DND-41 (cell line): ENCODE measurements around the gene ASF1B.

Experiments
- ATAC-seq: fragments of 200-7000 bp; cut with Tn5 transposase; 3 replicates; pipeline ENCODE4 v1.9.1; 2021; ENCODE audit warnings: low read depth; ENCODE audit not compliant: insufficient read depth
- DNase-seq: peaks from one replicate; pipeline ENCODE4 v3.0.0-alpha.2; 2020
- H2AFZ ChIP-seq: 2 replicates; pipeline ENCODE4 v1.6.0; 2012; ENCODE audit warnings: low read depth, low read length
- H3K27ac ChIP-seq: 2 replicates; pipeline ENCODE4 v1.5.1; 2012; ENCODE audit warnings: low read length, inconsistent platforms
- H3K27me3 ChIP-seq: fragments of 200-600 bp; sonication (generic); 2 replicates; pipeline ENCODE4 v1.6.0; 2012; ENCODE audit warnings: low read length, mild to moderate bottlenecking, inconsistent platforms; ENCODE audit not compliant: insufficient read depth, poor library complexity
- H3K36me3 ChIP-seq: 2 replicates; pipeline ENCODE4 v1.5.1; 2012; ENCODE audit warnings: low read length, inconsistent platforms; ENCODE audit not compliant: insufficient read depth
- H3K4me1 ChIP-seq: 2 replicates; pipeline ENCODE4 v1.5.1; 2012; ENCODE audit warnings: mild to moderate bottlenecking, low read length; ENCODE audit not compliant: insufficient read depth
- H3K4me2 ChIP-seq: 2 replicates; pipeline ENCODE4 v1.6.0; 2012; ENCODE audit warnings: mild to moderate bottlenecking, moderate library complexity, low read length, inconsistent platforms; ENCODE audit not compliant: insufficient read depth
- H3K4me3 ChIP-seq, 2 experiments: fragments of 200-600 bp in 1 of 2; shearing (Covaris generic) in 1 of 2; 2 replicates each; pipeline ENCODE4 v1.5.1; 2012 to 2016; ENCODE audit warnings: inconsistent platforms in 2 of 2, low read length in 2 of 2, mild to moderate bottlenecking in 2 of 2, low read depth in 1 of 2, moderate library complexity in 1 of 2
- H3K79me2 ChIP-seq: 2 replicates; pipeline ENCODE4 v1.6.0; 2012; ENCODE audit warnings: low read length, inconsistent platforms; ENCODE audit not compliant: insufficient read depth
- H3K9ac ChIP-seq: 2 replicates; pipeline ENCODE4 v1.6.0; 2012; ENCODE audit warnings: low read depth, mild to moderate bottlenecking, inconsistent platforms, low read length, moderate library complexity
- H3K9me3 ChIP-seq: 2 replicates; pipeline ENCODE4 v1.5.1; 2012; ENCODE audit warnings: low read length, moderate library complexity, mild to moderate bottlenecking, inconsistent platforms; ENCODE audit not compliant: insufficient read depth, severe bottlenecking
- H4K20me1 ChIP-seq: 2 replicates; pipeline ENCODE4 v1.6.0; 2012; ENCODE audit warnings: low read length; ENCODE audit not compliant: insufficient read depth
- CTCF ChIP-seq: IDR thresholded peaks from 2 replicates; pipeline ENCODE4 v1.5.1; 2012; ENCODE audit warnings: borderline replicate concordance, low read length, moderate library complexity, mild to moderate bottlenecking; ENCODE audit not compliant: poor library complexity, severe bottlenecking; ENCODE audit errors: extremely low read depth
- EZH2 ChIP-seq: IDR thresholded peaks from 3 replicates; pipeline ENCODE4 v1.6.1; 2012; ENCODE audit warnings: borderline replicate concordance, low read depth, mild to moderate bottlenecking, moderate library complexity, low read length, inconsistent platforms; ENCODE audit not compliant: severe bottlenecking

The ASF1B gene

GRCh38 chr19:14070268-14071050, 65.9 kb downstream of the ASF1B start:
- peaks cover 17% of the 10 kb centered on the region for H3K79me2 ChIP-seq

More at GRCh38 chr19:14070268-14071050, 65.9 kb downstream of the ASF1B start:
- H3K9ac ChIP-seq, result no peak overlapping the region
- H3K27me3 ChIP-seq, result peaks cover 17% of the 10 kb centered on the region
- no peak for ATAC-seq
- H2AFZ ChIP-seq, result no peak overlapping the region
- no peak for DNase-seq
- peaks cover 4% of the 10 kb centered on the region; the same call in 1 of the 2 replicates for H3K36me3 ChIP-seq
- peaks cover 27% of the 10 kb centered on the region for H3K4me1 ChIP-seq
- H3K27ac ChIP-seq, result no peak overlapping the region
- no peaks in the 10 kb centered on the region for H3K9me3 ChIP-seq
- H3K4me2 ChIP-seq, result no peak overlapping the region
- TF ChIP-seq CTCF, result no peak
- no peak for TF ChIP-seq EZH2
- H3K4me3 ChIP-seq, result no peak overlapping the region
- peaks cover 4% of the 10 kb centered on the region; the same call in 1 of the 2 replicates for H4K20me1 ChIP-seq
